Head of caudate nucleus (tissue), 42 donors: Measurements from ENCODE around the gene CA6.
A peak's percentile ranks its signal among the peaks of the same experiment; 100 is the strongest.
"Not testable (repeated sequence)": the region's sequence is repeated elsewhere in the genome, so short reads cannot be mapped to it uniquely, and the experiment has no call there.

Experiments
- DNase-seq, 42 donors: peaks; one replicate each; pipeline versions ENCODE4 v3.0.0 to v3.0.0-alpha.2; 2020 to 2021; ENCODE audit warnings: mixed read lengths in 7 of 42
- intact Hi-C: fragments of 100-400 bp; cut with DNase I; formaldehyde crosslinking; loops from one replicate; pipeline ENCODE4 v1.15.0; 2022

CA6 gene

DNA sequence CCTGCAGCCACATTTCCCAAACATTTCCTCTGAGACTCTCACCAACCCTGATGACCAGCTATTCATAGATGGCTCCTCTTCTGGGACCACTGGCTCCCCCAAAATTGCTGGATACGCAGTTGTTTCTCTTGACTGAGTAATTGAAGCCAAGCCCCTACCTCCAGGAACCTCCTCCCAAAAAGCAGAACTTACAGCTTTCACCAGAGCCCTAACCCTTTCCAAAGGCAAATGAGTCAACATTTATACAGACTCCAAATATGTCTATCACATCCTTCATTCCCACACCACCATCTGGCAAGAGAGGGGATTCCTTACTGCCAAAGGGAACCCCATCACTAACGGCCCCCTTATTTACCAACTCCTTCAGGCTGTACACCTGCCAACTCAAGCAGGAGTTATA, 20.3 kb upstream of the CA6 start:
- intact Hi-C loops, result no loop called here
- no peak for DNase-seq

DNA sequence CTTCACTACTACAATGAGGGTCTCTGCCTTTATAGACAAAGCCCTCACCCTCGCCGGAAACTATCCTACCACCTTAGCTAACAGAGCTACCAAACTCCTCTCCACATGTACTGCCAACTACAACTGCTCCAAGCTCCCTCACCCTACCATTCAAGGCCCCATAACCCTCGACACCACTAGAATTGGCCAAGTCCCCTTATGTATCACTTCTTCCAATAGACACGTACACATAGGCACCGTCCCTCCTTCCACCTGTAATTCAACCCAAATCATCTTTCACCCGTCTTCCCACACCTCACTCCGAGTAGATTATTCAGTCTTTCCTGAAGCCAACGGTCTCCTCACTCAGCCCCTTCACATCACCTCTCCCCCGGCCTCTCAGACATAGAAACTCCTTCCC, 19.7 kb upstream of the CA6 start:
- DNase-seq, result no peak
- intact Hi-C loops, result no loop called here

DNA sequence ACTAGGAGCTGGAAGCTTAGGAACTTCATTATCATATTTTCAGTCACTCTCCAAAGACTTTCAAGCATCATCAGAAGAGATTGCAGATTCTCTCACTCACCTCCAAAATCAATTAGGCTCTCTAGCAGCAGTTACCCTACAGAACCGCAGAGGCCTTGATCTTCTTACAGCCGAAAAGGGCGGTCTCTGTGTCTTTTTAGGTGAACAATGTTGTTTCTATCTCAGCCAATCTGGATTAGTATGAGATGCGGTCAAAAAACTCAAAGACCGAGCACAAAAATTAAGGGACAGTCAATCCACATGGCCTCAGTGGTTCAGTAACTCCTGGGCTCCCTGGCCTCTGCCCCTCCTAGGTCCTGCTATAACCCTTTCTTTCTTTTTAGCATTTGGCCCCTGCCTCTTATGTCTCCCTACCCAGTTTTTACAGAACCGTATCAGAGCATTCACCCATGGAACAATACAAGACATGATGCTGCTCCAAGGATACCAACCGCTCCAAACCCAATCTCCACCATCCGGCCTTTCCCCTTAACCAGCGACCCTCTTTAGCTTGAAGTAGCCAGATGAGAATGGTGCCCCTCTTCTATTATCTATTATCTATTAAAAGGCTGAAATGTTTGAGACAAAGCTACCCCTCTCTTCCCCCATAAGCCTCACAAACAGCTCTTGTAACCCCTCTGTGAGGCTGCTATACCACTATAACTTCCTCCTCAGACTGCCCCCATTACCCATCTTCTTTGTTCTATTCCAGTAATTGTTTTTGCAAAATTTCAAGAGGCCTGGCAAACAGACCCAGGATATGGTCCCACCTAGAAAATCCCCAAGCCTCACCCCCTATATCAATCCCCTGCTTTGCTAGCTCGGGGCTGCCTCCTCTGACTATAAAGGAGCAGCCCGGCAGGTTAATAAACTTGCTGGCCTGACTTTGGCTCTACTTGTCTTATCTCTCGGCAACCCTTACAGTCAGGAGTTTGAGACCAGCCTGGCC, 18.7 kb upstream of the CA6 start:
- intact Hi-C loops, result no loop called here
- DNase-seq, result no peak

DNA sequence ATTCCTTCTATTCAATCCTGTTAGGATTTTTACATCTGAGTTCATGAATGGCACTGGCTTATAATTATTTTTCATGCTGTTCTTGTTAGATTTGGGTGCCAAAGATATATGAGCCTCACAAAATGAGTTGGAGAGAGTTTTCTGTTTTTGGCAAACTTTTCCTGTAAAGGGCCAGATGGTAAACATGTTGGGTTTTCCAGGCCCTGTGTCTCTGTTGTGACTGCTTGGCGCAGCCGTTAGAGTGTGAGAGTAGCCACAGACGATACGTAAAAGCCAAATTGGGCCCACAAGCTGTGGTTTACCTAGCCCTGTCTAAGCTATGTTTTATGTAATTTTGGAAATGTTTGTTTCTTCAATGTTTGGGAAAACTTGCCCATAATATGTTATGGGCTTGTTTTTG, 15.6 kb upstream of the CA6 start:
- intact Hi-C loops, result no loop called here

DNA sequence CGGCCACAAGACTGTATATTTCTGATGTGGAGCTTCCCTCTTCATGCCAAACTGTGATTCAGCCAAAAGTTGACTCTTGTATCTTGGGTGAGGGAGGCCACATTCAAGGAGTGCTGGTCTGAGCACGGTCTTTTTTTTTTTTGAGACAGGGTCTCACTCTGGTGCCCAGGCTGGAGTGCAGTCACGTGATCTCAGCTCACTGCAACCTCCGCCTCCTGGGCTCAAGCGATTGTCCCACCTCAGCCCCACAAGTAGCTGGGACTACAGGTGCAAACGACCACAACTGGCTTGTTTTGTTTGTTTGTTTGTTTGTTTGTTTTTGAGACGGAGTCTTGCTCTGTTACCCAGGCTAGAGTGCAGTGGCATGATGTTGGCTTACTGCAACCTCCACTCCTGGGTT, 8.6 kb upstream of the CA6 start:
- intact Hi-C loops, DNase-seq: not testable (repeated sequence)

More for the DNA sequence above, 15.6 kb upstream of the CA6 start:
- DNase-seq, result no peak

DNA sequence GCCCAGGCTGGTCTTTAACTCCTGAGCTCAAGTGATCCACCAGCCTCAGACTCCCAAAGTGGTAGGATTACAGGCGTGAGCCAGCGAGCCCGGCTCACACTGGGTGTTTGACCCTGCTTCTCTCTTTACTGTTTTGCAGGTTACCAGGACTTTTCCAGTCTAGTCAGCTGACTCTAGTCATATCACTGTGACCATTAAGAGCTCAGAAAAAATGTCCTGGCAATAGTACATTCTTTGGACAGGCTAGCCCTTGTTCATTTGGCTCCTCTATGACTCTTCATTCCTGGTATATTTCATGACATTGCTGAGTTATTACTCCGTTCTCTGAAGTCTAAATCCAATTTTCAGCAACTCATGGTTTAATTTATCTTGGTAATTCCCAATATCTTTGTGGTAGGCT, 8.0 kb upstream of the CA6 start:
- intact Hi-C loops, result no loop called here
- DNase-seq, result no peak

DNA sequence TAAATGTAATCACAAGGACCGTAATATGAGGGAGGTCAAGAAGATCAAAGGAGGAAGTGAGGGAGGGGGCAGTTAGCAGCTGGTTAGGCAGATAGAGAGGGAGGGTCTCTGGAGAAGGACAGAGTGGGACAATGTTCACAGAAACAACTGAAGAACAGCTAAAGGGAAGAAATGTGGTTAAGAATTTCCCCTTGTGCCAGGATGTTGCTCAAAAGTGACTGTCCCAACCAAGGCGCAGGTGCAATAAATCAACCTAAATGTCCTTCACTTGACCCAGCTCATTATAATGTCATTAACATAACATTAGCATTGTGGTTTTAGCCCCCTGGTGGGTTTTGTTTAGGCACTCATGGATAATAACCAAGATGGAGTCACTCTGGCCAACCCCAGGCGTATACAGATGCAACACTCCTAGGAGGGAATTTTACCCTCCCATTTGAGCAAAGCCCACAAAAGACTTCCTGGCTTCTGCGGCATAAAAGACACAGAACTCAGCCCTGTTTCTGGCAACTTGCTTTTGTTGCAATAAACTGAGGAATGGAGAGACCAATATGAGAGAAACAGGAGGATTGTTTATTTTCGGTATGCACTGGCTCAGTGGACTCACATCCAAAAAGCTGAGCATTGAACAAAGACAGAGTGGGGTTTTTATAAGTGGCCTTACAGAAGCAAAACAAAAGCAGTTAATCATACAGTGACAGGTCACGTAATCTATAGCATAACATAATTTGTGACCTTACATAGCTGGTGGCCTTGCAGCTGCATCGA, 7.3 kb upstream of the CA6 start:
- intact Hi-C loops, result no loop called here

DNA sequence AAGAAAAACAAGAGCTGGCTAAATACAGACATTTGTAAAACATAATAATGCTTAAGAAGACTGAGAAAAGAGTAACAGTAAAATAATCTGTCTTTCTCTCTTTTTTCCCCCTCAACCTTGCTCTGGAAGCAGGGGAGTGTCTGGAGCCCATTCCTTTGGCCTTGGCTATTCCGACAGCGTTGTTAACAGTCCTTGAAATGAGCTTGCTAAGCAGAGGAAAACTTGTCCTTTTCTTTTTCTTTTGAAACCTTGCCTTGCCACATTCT, 6.7 kb upstream of the CA6 start:
- no peak for DNase-seq
- intact Hi-C loops, result no loop called here

More for the DNA sequence above, 7.3 kb upstream of the CA6 start:
- DNase-seq, result no peak

DNA sequence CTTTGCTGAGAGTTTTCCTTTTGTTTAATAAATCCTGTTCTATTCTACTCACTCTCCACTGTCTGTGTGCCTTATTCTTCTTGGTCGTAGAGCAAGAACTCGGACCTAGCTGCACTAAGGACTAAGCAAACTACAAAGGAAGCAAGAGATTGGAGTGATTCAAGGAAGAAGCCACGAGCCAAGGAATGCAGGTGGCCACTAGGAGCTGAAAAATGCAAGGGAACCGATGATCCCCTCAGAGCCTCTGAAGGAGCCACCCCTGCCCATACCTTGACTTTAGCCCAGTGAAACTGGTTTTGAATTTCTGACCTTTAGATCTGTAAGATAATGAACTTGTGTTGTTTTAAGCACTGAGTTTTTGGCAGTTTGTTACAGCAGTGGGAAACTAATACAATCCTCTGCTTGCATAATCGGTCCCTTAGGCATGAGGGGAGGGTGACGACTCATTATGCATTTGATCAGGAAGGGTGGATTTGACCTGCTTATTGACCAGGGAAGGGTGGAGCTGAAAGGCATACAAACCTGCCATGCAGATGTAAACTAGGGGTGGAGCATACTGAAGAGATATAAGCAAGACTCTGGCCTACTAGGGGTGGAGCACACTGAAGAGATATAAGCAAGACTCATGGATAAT, 6.2 kb upstream of the CA6 start:
- DNase-seq, result no peak
- intact Hi-C loops, result no loop called here

DNA sequence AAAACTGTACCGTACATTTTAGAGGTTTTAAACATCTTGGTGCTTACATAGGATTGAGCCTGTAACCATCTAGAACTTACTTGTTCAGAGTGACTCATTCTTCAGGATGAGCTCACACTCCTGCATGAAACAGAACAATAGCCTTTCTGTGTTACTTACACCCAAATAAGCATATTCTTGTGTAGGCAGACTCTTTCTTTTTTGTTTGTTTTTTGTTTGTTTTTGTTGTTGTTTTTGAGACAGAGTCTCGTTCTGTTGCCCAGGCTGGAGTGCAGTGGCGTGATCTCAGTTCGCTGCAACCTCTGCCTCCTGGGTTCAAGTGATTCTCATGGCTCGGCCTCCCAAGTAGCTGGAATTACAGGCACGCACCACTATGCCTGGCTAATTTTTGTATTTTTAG, 3.8 kb upstream of the CA6 start:
- DNase-seq, result peak in 10 of 42 donors; percentile 29 to 75 (median 46)
- intact Hi-C loops, result no loop called here

DNA sequence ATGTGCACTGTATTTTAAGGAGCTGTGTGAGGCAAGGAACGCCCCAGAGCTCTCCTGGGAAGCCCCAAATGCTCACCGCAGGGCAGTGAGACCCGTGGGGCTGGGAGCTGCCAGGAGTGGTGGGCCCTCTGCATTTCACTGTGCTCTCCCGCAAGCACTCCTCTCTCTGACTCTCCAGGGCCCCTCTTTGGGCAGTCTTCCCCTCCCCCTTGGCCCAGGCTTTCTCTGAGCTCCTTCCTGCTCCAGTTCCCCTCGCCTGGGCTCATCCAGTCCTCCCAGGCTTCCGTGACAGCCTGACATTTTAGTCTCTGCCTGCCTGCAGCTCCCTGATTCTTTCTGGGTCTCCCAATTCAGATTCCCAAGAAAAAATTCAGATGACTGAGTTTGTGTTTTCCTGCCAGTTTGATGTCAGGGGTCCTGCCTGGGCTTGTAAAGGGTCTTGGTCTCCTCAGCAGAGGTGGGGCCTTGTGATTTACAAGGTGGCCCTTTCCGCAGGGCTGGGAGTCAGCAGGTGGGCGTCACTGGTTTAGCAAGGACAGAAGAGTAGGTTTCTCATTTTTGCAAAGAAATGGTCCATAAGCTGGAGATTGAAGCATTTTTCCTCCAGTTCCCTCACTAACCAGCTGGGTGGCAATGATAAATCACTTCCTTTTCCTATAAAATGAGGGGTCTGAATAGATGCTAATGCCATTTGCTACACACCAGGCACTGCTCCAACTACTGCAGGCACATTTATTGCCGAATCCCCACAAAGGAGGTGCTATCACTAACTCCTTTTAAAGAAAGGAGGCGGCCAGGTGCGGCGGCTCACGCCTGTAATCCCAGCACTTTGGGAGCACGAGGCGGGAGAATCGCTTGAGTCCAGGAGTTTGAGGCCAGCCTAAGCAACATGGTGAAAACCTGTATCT, 1.9 kb upstream of the CA6 start:
- intact Hi-C loops, result no loop called here
- DNase-seq, result peak in 16 of 42 donors; percentile 14 to 66 (median 34)

DNA sequence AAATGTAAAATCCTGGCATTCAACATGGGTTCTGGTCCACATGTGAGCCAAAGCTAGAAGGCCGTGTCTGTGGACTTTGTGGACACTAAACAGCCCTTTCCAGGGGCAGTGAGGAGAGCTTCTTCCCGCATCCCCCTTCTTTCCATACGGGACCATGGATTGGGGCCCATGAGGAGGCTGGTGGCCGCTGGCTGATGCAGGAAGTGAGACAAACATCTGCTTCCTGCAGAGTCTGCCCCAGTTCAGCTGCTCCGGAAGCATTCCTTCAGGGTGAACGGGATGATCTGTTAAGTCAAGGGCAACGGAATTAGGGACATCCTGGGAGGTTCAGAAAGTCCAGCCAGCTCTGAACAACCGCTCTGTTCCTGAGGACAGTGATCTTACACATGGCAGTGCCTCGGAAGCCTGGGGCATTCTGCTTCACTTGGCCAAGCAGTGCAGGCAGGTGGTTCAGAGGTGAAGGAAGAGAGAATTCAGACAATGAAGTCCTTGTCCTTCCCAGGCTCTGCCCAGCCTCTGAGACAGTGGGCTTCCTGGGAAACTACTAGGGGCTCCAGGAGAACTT, 1.5 kb downstream of the CA6 start:
- DNase-seq, result peak in 10 of 42 donors; percentile 5 to 40 (median 24)
- intact Hi-C loops, result no loop called here

DNA sequence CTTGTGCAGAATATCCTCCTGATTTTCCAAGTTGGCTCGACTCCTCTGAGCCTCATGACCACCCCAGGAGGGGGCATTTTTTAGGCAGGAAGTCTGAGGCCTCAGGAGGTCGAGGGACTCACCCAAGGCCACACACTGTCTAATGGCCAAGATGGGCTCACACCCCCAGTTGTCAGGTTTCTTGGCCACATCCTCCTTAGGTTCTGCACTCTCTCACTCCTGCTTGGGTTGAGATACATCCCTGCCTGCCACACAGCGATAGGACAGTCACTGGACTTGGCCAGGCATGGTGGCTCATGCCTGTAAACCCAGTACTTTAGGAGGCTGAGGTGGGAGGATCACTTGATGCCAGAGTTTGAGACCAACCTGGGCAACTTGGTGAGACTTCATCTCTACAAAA, 4.6 kb downstream of the CA6 start:
- no peak for DNase-seq

DNA sequence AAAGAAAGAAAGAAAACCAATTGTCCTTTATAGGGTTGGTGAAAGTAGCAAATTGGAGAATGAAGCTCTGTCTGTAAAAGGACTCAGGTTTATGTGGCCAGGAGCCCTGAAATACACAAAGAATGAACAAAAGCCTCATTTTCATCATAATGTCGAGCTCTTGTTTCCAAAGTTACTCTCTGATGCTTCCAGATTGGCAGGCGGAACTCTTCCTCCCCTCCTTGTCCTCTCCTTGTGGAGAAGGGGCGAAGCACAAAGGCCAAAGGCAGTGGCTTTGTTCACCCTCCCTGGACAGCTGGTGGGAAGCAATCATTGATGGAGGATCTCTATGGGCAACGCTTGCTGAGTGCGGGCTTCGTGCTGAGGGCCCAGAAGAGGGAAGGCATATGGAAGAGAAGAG, 5.6 kb downstream of the CA6 start:
- peak in 1 of 42 donors; percentile 43 for DNase-seq
- intact Hi-C loops, result no loop called here

More for the DNA sequence above, 4.6 kb downstream of the CA6 start:
- intact Hi-C loops, result no loop called here

DNA sequence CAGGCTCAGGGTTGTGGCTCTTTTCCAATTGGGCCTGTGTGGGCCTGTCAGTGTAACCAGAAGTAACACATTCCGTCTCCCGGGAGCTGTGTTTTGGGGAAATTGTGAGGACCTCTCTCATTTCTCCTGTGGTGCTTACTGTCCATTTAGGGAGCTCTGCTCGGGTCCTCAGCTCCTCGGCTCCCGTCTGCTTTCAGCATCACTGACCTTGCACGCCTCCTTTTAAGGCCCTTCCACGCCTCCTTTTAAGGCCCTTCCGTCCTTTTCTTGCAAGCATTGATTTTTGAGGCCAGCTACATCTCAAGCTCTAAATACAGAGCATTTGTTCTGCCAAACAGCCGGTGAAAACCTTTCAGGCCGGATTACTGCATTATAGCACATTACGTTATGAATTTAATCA, 9.7 kb downstream of the CA6 start:
- intact Hi-C loops, result no loop called here
- peak in 2 of 42 donors; percentile 10 to 30 for DNase-seq

DNA sequence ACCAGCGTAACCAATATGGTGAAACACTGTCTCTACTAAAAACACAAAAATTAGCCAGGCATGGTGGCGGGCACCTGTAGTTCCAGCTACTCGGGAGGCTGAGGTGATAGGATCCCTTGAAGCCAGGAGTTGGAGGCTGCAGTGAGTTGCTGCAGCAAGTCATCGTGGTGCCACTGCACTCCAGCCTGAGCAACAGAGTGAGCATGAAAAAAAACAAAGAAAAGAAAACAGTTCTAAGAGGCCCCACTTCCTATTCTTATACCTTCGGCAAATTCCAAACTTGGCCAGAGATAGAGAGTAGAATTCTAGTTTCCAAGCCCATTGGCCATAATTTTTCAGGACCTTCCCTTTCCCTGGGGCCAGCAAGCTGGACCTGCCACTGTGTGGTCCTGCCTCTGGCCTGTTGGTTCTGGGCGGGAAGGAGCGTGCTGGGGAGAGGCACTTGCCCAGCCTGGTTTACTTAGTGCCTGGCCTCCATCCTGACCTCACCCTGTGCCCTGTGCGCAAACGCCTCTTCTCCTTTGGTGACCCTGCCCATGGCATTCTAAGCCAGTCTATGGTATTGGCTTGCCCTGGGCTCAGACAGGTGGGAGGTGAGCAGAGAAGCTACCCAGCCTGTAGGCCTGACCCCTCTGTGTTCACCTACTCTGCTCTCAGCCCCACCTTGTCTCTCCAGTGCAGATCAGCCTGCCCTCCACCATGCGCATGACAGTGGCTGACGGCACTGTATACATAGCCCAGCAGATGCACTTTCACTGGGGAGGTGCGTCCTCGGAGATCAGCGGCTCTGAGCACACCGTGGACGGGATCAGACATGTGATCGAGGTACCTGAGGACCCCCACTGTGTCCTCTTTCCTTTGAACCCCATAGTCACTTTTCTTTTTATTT, 11.0 kb downstream of the CA6 start:
- intact Hi-C loops, result no loop called here

DNA sequence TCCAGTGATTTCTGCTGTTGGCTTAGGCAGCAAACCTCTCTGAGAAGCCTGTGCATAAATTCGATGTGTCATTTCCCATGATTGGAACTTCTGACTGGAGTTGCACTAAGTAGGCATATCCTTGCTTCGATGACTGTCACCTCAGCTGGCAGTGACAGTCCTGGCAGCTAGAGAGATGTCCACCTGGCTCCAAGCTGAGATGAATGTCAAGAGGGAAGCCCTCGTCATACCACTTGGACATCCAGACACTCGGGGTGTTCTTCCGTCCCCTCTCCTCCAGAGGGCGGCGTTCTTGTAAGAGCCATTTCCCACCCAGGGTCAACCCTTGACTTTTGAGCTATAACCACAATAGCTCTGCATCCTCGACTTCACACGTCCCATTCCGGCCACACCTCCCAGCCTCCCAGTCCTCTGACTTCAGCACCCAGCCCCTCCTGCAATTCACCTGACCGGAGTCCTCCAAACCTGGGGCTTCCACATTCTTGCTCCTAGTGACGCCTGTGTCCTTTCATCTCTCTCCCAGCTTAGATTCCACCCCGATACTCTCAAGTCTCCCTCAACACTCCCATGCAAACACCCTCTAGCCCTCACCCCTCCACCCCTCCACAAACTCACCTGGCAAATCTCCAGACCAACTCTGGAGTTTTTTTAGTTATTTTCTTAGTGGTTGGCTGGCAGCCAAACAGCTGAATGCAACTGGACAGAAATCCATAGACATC, 17.3 kb downstream of the CA6 start:
- intact Hi-C loops, result no loop called here
- DNase-seq, result peak in 1 of 42 donors; percentile 23

More for the DNA sequence above, 11.0 kb downstream of the CA6 start:
- no peak for DNase-seq
